Measurements from ENCODE around the gene ZNF76.

ZNF76 gene

DNA sequence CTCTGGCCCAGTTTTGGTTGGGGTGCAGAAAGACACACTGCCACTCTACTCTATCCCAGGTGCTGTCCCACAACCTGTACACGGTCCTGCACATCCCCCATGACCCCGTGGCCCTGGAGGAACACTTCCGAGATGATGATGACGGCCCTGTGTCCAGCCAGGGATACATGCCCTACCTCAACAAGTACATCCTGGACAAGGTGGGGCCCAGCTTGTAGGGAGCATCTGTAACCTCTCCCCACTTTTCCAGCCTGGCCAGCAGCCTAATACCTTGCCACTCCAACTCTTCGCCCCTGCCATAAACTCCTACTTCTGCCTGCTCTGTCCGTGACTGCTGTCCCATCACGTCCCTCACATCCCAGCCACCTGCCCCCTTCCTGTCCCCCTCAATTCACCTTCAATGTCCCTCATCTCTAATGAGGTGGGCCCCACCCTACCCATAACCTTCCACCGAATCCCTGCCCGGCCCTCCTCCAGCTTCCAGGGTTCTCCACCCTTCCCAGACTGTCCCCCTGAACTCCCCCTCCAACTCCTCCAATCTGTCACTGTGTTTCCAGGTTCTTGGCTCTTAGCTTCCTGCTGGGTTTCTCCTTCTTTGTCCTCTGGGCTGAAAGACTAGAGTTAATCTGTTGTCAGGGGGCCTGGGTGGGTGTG is 50.2 kb downstream of the ZNF76 start:
- Histone ChIP-seq H2BK12ac (ENCODE audit: low read length) (no peak overlapping the region), H2BK5ac (ENCODE audit: low read depth, low read length, poor library complexity) (no peak overlapping the region), H3K9me3 (ENCODE audit: insufficient read depth, low read depth, low read length) (no peaks in the 10 kb centered on the region), H2AFZ (ENCODE audit: insufficient read depth, low read length, poor library complexity) (no peak overlapping the region), H4K8ac (ENCODE audit: low read depth, low read length) (no peak overlapping the region), H4K12ac (ENCODE audit: low read depth, low read length) (no peak overlapping the region), H4K91ac (ENCODE audit: low read depth, low read length) (no peak overlapping the region), H3K14ac (ENCODE audit: low read length) (no peak overlapping the region), H2BK120ac (ENCODE audit: insufficient read depth, low read length, poor library complexity) (no peak overlapping the region), H2AK5ac (ENCODE audit: low read length) (no peak overlapping the region), H3K36me3 (ENCODE audit: control insufficient read depth in 1 of 2, insufficient read depth in 2 of 2, low read length in 2 of 2) (no peaks in the 10 kb centered on the region), H3K79me2 (ENCODE audit: control insufficient read depth, insufficient read depth, low read length, poor library complexity) (no peaks in the 10 kb centered on the region), H3K4me3 (ENCODE audit: low read depth, low read length) (no peak overlapping the region), H3K4me1 (ENCODE audit: control insufficient read depth in 1 of 2, insufficient read depth in 2 of 2, low read length in 2 of 2) (peaks cover 0 to 2% of the 10 kb centered on the region in 2 experiments), H3K27me3 (ENCODE audit: insufficient read depth, low read length) (no peaks in the 10 kb centered on the region), H3K79me1 (ENCODE audit: low read length) (no peaks in the 10 kb centered on the region), H3K18ac (ENCODE audit: low read length) (no peak overlapping the region), H3K27ac (ENCODE audit: low read depth, low read length) (no peak overlapping the region), H3K23ac (ENCODE audit: low read length) (no peak overlapping the region), H3K4ac (ENCODE audit: low read depth, low read length) (no peak overlapping the region), H3K4me2 (ENCODE audit: low read length) (no peak overlapping the region), H3K9ac (ENCODE audit: low read length) (no peak overlapping the region)
- DNase-seq, result no peak
- no CpG with 5 or more reads among the region's 9 CpGs for WGBS (ENCODE audit: extremely low coverage, insufficient coverage, insufficient read length)

GRCh38 chr6:35310265-35310831 is 50.8 kb downstream of the ZNF76 start:
- Histone ChIP-seq H2BK12ac (ENCODE audit: low read length) (no peak overlapping the region), H3K4me2 (ENCODE audit: low read length) (no peak overlapping the region), H2AFZ (ENCODE audit: insufficient read depth, low read length, poor library complexity) (no peak overlapping the region), H3K9me3 (ENCODE audit: insufficient read depth, low read depth, low read length) (no peaks in the 10 kb centered on the region), H2AK5ac (ENCODE audit: low read length) (no peak overlapping the region), H3K4me3 (ENCODE audit: low read depth, low read length) (no peak overlapping the region), H3K23ac (ENCODE audit: low read length) (no peak overlapping the region), H4K8ac (ENCODE audit: low read depth, low read length) (no peak overlapping the region), H2BK120ac (ENCODE audit: insufficient read depth, low read length, poor library complexity) (no peak overlapping the region), H2BK5ac (ENCODE audit: low read depth, low read length, poor library complexity) (no peak overlapping the region), H3K36me3 (ENCODE audit: control insufficient read depth in 1 of 2, insufficient read depth in 2 of 2, low read length in 2 of 2) (no peaks in the 10 kb centered on the region), H3K27me3 (ENCODE audit: insufficient read depth, low read length) (no peaks in the 10 kb centered on the region), H4K91ac (ENCODE audit: low read depth, low read length) (no peak overlapping the region), H3K14ac (ENCODE audit: low read length) (no peak overlapping the region), H3K4me1 (ENCODE audit: control insufficient read depth in 1 of 2, insufficient read depth in 2 of 2, low read length in 2 of 2) (peaks cover 0 to 2% of the 10 kb centered on the region in 2 experiments), H3K4ac (ENCODE audit: low read depth, low read length) (no peak overlapping the region), H3K79me2 (ENCODE audit: control insufficient read depth, insufficient read depth, low read length, poor library complexity) (no peaks in the 10 kb centered on the region), H3K79me1 (ENCODE audit: low read length) (no peaks in the 10 kb centered on the region), H3K18ac (ENCODE audit: low read length) (no peak overlapping the region), H4K12ac (ENCODE audit: low read depth, low read length) (no peak overlapping the region), H3K9ac (ENCODE audit: low read length) (no peak overlapping the region), H3K27ac (ENCODE audit: low read depth, low read length) (no peak overlapping the region)
- WGBS (ENCODE audit: extremely low coverage, insufficient coverage, insufficient read length), result no CpG with 5 or more reads among the region's 6 CpGs
- peak; percentile 89 to 94 for DNase-seq

- Histone ChIP-seq H2BK12ac (ENCODE audit: low read length) (no peak overlapping the region), H3K9me3 (ENCODE audit: insufficient read depth, low read depth, low read length) (no peaks in the 10 kb centered on the region), H3K18ac (ENCODE audit: low read length) (no peak overlapping the region), H3K79me1 (ENCODE audit: low read length) (no peaks in the 10 kb centered on the region), H4K12ac (ENCODE audit: low read depth, low read length) (no peak overlapping the region), H2BK5ac (ENCODE audit: low read depth, low read length, poor library complexity) (no peak overlapping the region), H2AK5ac (ENCODE audit: low read length) (no peak overlapping the region), H3K4me3 (ENCODE audit: low read depth, low read length) (no peak overlapping the region), H3K14ac (ENCODE audit: low read length) (no peak overlapping the region), H3K27ac (ENCODE audit: low read depth, low read length) (no peak overlapping the region), H3K36me3 (ENCODE audit: control insufficient read depth in 1 of 2, insufficient read depth in 2 of 2, low read length in 2 of 2) (no peaks in the 10 kb centered on the region), H2BK120ac (ENCODE audit: insufficient read depth, low read length, poor library complexity) (no peak overlapping the region), H3K4ac (ENCODE audit: low read depth, low read length) (no peak overlapping the region), H3K23ac (ENCODE audit: low read length) (no peak overlapping the region), H4K91ac (ENCODE audit: low read depth, low read length) (no peak overlapping the region), H3K27me3 (ENCODE audit: insufficient read depth, low read length) (no peaks in the 10 kb centered on the region), H3K79me2 (ENCODE audit: control insufficient read depth, insufficient read depth, low read length, poor library complexity) (no peaks in the 10 kb centered on the region), H3K9ac (ENCODE audit: low read length) (no peak overlapping the region), H4K8ac (ENCODE audit: low read depth, low read length) (no peak overlapping the region), H3K4me1 (ENCODE audit: control insufficient read depth in 1 of 2, insufficient read depth in 2 of 2, low read length in 2 of 2) (peaks cover 0 to 2% of the 10 kb centered on the region in 2 experiments), H2AFZ (ENCODE audit: insufficient read depth, low read length, poor library complexity) (no peak overlapping the region), H3K4me2 (ENCODE audit: low read length) (no peak overlapping the region)
- no CpG with 5 or more reads among the region's 6 CpGs for WGBS (ENCODE audit: extremely low coverage, insufficient coverage, insufficient read length)
- no peak for DNase-seq
Observed at GRCh38 chr6:35311390-35312075, 52.0 kb downstream of the ZNF76 start.

DNA sequence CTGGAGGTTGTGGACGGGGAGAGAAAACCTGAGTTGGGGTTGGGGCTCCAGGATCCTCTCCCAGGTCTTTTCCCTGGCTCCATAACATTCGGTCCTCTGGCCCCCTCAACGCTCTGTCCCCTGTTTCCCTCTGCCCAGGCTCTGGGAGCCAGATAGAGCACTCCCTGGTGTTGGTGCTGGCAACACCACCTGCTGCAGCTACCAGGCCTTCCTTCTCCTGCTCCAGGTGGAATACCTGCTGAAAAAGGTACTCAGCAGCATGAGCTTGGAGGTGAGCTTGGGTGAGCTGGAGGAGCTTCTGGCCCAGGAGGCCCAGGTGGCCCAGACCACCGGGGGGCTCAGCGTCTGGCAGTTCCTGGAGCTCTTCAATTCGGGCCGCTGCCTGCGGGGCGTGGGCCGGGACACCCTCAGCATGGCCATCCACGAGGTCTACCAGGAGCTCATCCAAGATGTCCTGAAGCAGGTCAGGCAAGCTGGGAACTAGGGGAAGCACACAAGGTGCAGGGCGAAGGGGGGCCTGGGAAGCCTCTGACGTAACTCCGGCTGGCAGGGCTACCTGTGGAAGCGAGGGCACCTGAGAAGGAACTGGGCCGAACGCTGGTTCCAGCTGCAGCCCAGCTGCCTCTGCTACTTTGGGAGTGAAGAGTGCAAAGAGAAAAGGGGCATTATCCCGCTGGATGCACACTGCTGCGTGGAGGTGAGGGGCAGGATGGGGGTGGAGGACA is 52.7 kb downstream of the ZNF76 start:
- Histone ChIP-seq H2BK12ac (ENCODE audit: low read length) (no peak overlapping the region), H3K18ac (ENCODE audit: low read length) (no peak overlapping the region), H4K12ac (ENCODE audit: low read depth, low read length) (no peak overlapping the region), H3K4me1 (ENCODE audit: control insufficient read depth in 1 of 2, insufficient read depth in 2 of 2, low read length in 2 of 2) (peaks cover 0 to 2% of the 10 kb centered on the region in 2 experiments), H3K9me3 (ENCODE audit: insufficient read depth, low read depth, low read length) (no peaks in the 10 kb centered on the region), H3K79me2 (ENCODE audit: control insufficient read depth, insufficient read depth, low read length, poor library complexity) (no peaks in the 10 kb centered on the region), H3K79me1 (ENCODE audit: low read length) (no peaks in the 10 kb centered on the region), H3K36me3 (ENCODE audit: control insufficient read depth in 1 of 2, insufficient read depth in 2 of 2, low read length in 2 of 2) (no peaks in the 10 kb centered on the region), H2AFZ (ENCODE audit: insufficient read depth, low read length, poor library complexity) (no peak overlapping the region), H2BK120ac (ENCODE audit: insufficient read depth, low read length, poor library complexity) (no peak overlapping the region), H3K4me3 (ENCODE audit: low read depth, low read length) (no peak overlapping the region), H3K27ac (ENCODE audit: low read depth, low read length) (no peak overlapping the region), H2BK5ac (ENCODE audit: low read depth, low read length, poor library complexity) (no peak overlapping the region), H3K4me2 (ENCODE audit: low read length) (no peak overlapping the region), H3K4ac (ENCODE audit: low read depth, low read length) (no peak overlapping the region), H3K14ac (ENCODE audit: low read length) (no peak overlapping the region), H3K27me3 (ENCODE audit: insufficient read depth, low read length) (peaks cover 3% of the 10 kb centered on the region), H3K23ac (ENCODE audit: low read length) (no peak overlapping the region), H4K91ac (ENCODE audit: low read depth, low read length) (no peak overlapping the region), H2AK5ac (ENCODE audit: low read length) (no peak overlapping the region), H3K9ac (ENCODE audit: low read length) (no peak overlapping the region), H4K8ac (ENCODE audit: low read depth, low read length) (no peak overlapping the region)
- no CpG with 5 or more reads among the region's 19 CpGs for WGBS (ENCODE audit: extremely low coverage, insufficient coverage, insufficient read length)
- no peak for DNase-seq
